Erythroblast (primary cell): ENCODE data around the gene PJVK.

Source experiments
- GATA1 ChIP-seq: IDR thresholded peaks from 2 replicates; pipeline ENCODE4 v1.6.1; 2011; ENCODE audit warnings: low read depth, mild to moderate bottlenecking, control low read depth, low read length, moderate library complexity
- POLR2A ChIP-seq: IDR thresholded peaks from 2 replicates; pipeline ENCODE4 v1.6.1; 2011; ENCODE audit warnings: mild to moderate bottlenecking, low read length

GRCh38 chr2:178479758-178480226, 28.6 kb downstream of the PJVK start:
- TF ChIP-seq POLR2A (no peak), GATA1 (no peak)
